ENCODE data around the gene SEMA4A.
"Not testable (repeated sequence)": the region's sequence is repeated elsewhere in the genome, so short reads cannot be mapped to it uniquely, and the experiment has no call there.

The SEMA4A gene

GRCh38 chr1:156204686-156205085, 51.3 kb downstream of the SEMA4A start:
- Mint-ChIP-seq H3K4me1 (ENCODE audit: low read depth) (peaks cover 16% of the 10 kb centered on the region), H3K9me3 (no peaks in the 10 kb centered on the region), H3K4me3 (no peak overlapping the region), H3K27ac (no peak overlapping the region), H3K27me3 (no peaks in the 10 kb centered on the region), H3K36me3 (ENCODE audit: low read depth) (peaks cover 50% of the 10 kb centered on the region)

GRCh38 chr1:156211243-156211642, 57.9 kb downstream of the SEMA4A start:
- Mint-ChIP-seq H3K4me1 (ENCODE audit: low read depth) (peaks cover 45% of the 10 kb centered on the region), H3K36me3 (ENCODE audit: low read depth) (peaks cover 73% of the 10 kb centered on the region), H3K27ac (peak overlapping the region; percentile 98), H3K27me3 (no peaks in the 10 kb centered on the region), H3K4me3 (no peak overlapping the region), H3K9me3 (no peaks in the 10 kb centered on the region)

- peaks cover 50% of the 10 kb centered on the region for H3K4me1 Mint-ChIP-seq (ENCODE audit: low read depth)
- H3K9me3 Mint-ChIP-seq, result no peaks in the 10 kb centered on the region
- peaks cover 68% of the 10 kb centered on the region for H3K36me3 Mint-ChIP-seq (ENCODE audit: low read depth)
- H3K27me3 Mint-ChIP-seq, result no peaks in the 10 kb centered on the region
- H3K27ac Mint-ChIP-seq, result peak overlapping the region; percentile 98
- H3K4me3 Mint-ChIP-seq, result peak overlapping the region; percentile 82
These were observed 58.7 kb downstream of the SEMA4A start for GRCh38 chr1:156212130-156212529.

GRCh38 chr1:156212833-156213643, 59.7 kb downstream of the SEMA4A start, which contains the start of gene PMF1:
PMF1 (plus strand) TSS chr1:156213007; CDS start chr1:156213016, 9 bp downstream.
- H3K4me3 Mint-ChIP-seq, result peak within 1 kb of the TSS; percentile 82
- H3K27me3 Mint-ChIP-seq, result no peaks in the 10 kb centered on the region
- H3K36me3 Mint-ChIP-seq (ENCODE audit: low read depth), result peaks cover 61% of the 10 kb centered on the region

GRCh38 chr1:156213644-156213966, 60.2 kb downstream of the SEMA4A start:
- peaks cover 65% of the 10 kb centered on the region for H3K4me1 Mint-ChIP-seq (ENCODE audit: low read depth)
- H3K9me3 Mint-ChIP-seq, result no peaks in the 10 kb centered on the region
- H3K27me3 Mint-ChIP-seq, result no peaks in the 10 kb centered on the region
- peak overlapping the region; percentile 98 for H3K27ac Mint-ChIP-seq
- peaks cover 57% of the 10 kb centered on the region for H3K36me3 Mint-ChIP-seq (ENCODE audit: low read depth)
- peak overlapping the region; percentile 82 for H3K4me3 Mint-ChIP-seq

More at GRCh38 chr1:156212833-156213643, 59.7 kb downstream of the SEMA4A start, which contains the start of gene PMF1:
- Mint-ChIP-seq H3K4me1 (ENCODE audit: low read depth) (peaks cover 59% of the 10 kb centered on the region), H3K27ac (peak within 1 kb of the TSS; percentile 98), H3K9me3 (no peaks in the 10 kb centered on the region)

GRCh38 chr1:156214024-156214748, 60.8 kb downstream of the SEMA4A start:
- Mint-ChIP-seq H3K36me3 (ENCODE audit: low read depth) (peaks cover 54% of the 10 kb centered on the region), H3K9me3 (no peaks in the 10 kb centered on the region), H3K4me1 (ENCODE audit: low read depth) (peaks cover 70% of the 10 kb centered on the region), H3K27me3 (no peaks in the 10 kb centered on the region), H3K27ac (peak overlapping the region; percentile 94), H3K4me3 (peak overlapping the region; percentile 82)

GRCh38 chr1:156216361-156217086, 63.1 kb downstream of the SEMA4A start:
- H3K9me3 Mint-ChIP-seq, H3K27me3 Mint-ChIP-seq: not testable (repeated sequence)
- Mint-ChIP-seq H3K36me3 (ENCODE audit: low read depth) (peaks cover 55% of the 10 kb centered on the region), H3K4me1 (ENCODE audit: low read depth) (peaks cover 89% of the 10 kb centered on the region), H3K4me3 (peak overlapping the region; percentile 80), H3K27ac (peak overlapping the region; percentile 99)

GRCh38 chr1:156217871-156218270, 64.5 kb downstream of the SEMA4A start:
- H3K27ac Mint-ChIP-seq, result peak overlapping the region; percentile 99
- H3K9me3 Mint-ChIP-seq, result no peaks in the 10 kb centered on the region
- peaks cover 56% of the 10 kb centered on the region for H3K36me3 Mint-ChIP-seq (ENCODE audit: low read depth)
- peaks cover 89% of the 10 kb centered on the region for H3K4me1 Mint-ChIP-seq (ENCODE audit: low read depth)
- H3K27me3 Mint-ChIP-seq, result no peaks in the 10 kb centered on the region
- H3K4me3 Mint-ChIP-seq, result peak overlapping the region; percentile 80

GRCh38 chr1:156220226-156220625, 66.8 kb downstream of the SEMA4A start:
- H3K27ac Mint-ChIP-seq, result peak overlapping the region; percentile 99
- no peaks in the 10 kb centered on the region for H3K27me3 Mint-ChIP-seq
- no peak overlapping the region for H3K4me3 Mint-ChIP-seq
- peaks cover 90% of the 10 kb centered on the region for H3K4me1 Mint-ChIP-seq (ENCODE audit: low read depth)
- H3K9me3 Mint-ChIP-seq, result no peaks in the 10 kb centered on the region
- peaks cover 52% of the 10 kb centered on the region for H3K36me3 Mint-ChIP-seq (ENCODE audit: low read depth)

GRCh38 chr1:156221986-156222692, 68.8 kb downstream of the SEMA4A start:
- no peaks in the 10 kb centered on the region for H3K27me3 Mint-ChIP-seq
- peaks cover 62% of the 10 kb centered on the region for H3K36me3 Mint-ChIP-seq (ENCODE audit: low read depth)
- H3K4me1 Mint-ChIP-seq (ENCODE audit: low read depth), result peaks cover 94% of the 10 kb centered on the region
- H3K27ac Mint-ChIP-seq, result peak overlapping the region; percentile 100
- H3K9me3 Mint-ChIP-seq, result no peaks in the 10 kb centered on the region
- H3K4me3 Mint-ChIP-seq, result peak overlapping the region; percentile 81

GRCh38 chr1:156225677-156226014, 72.3 kb downstream of the SEMA4A start:
- no peaks in the 10 kb centered on the region for H3K27me3 Mint-ChIP-seq
- H3K9me3 Mint-ChIP-seq, result no peaks in the 10 kb centered on the region
- peaks cover 70% of the 10 kb centered on the region for H3K36me3 Mint-ChIP-seq (ENCODE audit: low read depth)
- peaks cover 72% of the 10 kb centered on the region for H3K4me1 Mint-ChIP-seq (ENCODE audit: low read depth)
- H3K27ac Mint-ChIP-seq, result peak overlapping the region; percentile 85
- H3K4me3 Mint-ChIP-seq, result peak overlapping the region; percentile 67

- peaks cover 66% of the 10 kb centered on the region for H3K36me3 Mint-ChIP-seq (ENCODE audit: low read depth)
- no peaks in the 10 kb centered on the region for H3K27me3 Mint-ChIP-seq
- peaks cover 67% of the 10 kb centered on the region for H3K4me1 Mint-ChIP-seq (ENCODE audit: low read depth)
- H3K4me3 Mint-ChIP-seq, result peak overlapping the region; percentile 45
- H3K27ac Mint-ChIP-seq, result peak overlapping the region; percentile 96
- no peaks in the 10 kb centered on the region for H3K9me3 Mint-ChIP-seq
These were observed 72.7 kb downstream of the SEMA4A start for GRCh38 chr1:156226116-156226538.

- H3K9me3 Mint-ChIP-seq, result no peaks in the 10 kb centered on the region
- peak overlapping the region; percentile 45 for H3K4me3 Mint-ChIP-seq
- H3K27ac Mint-ChIP-seq, result peak overlapping the region; percentile 96
- peaks cover 61% of the 10 kb centered on the region for H3K4me1 Mint-ChIP-seq (ENCODE audit: low read depth)
- peaks cover 59% of the 10 kb centered on the region for H3K36me3 Mint-ChIP-seq (ENCODE audit: low read depth)
- no peaks in the 10 kb centered on the region for H3K27me3 Mint-ChIP-seq
These were observed 73.4 kb downstream of the SEMA4A start for GRCh38 chr1:156226782-156227181.

Data from stimulated activated naive CD8-positive, alpha-beta T cell treated with anti-CD3 and anti-CD28 coated beads, Interleukin-15, Interleukin-2, amounts not matched to agents 100 ng/mL and 50 ng/mL, for 24 hours (primary cell).